ENCODE results near the gene FOXO3.
"Not testable (repeated sequence)": the region's sequence is repeated elsewhere in the genome, so short reads cannot be mapped to it uniquely, and the experiment has no call there.

Gene FOXO3

GRCh38 chr6:108661430-108661829, 100.7 kb downstream of the FOXO3 start:
- DNase-seq (ENCODE audit: low spot score), result no peak

DNA sequence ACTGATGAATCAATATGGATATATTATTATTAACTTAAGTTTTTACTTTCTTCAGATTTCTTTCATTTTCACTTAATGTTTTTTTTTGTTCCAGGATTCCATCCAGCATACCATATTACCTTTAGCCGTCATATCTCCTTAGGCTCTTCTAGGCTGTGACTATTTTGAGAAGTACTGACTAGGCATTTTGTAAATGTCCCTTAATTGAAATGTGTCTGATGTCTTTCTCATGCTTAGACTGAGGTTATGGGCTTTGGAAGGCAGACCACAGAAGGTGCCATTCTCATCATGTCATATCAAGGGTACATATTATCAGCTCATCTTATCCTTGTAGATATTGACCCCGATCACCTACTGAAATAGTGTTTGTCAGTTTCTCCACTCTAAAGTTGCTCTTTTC, 101.3 kb downstream of the FOXO3 start:
- DNase-seq (ENCODE audit: low spot score), result no peak

DNA sequence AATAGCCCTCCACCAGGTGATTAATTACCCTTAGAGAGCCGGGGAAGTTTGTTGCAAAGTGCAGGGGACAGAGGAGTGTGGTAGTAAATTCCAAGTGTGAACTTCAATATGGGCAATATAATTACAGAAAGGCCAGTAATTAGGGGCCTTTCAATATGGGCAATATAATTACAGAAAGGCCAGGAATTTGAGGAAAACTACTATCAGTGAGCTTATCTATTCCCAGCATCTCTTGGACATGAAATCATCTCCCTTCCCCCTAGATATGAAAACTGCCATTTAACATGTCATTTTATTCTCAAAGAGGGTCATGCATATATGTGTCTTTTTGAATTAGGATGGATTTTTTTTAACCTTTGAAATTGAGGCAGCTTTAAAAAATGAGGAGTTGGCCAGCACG, 102.0 kb downstream of the FOXO3 start:
- DNase-seq (ENCODE audit: low spot score), result no peak

DNA sequence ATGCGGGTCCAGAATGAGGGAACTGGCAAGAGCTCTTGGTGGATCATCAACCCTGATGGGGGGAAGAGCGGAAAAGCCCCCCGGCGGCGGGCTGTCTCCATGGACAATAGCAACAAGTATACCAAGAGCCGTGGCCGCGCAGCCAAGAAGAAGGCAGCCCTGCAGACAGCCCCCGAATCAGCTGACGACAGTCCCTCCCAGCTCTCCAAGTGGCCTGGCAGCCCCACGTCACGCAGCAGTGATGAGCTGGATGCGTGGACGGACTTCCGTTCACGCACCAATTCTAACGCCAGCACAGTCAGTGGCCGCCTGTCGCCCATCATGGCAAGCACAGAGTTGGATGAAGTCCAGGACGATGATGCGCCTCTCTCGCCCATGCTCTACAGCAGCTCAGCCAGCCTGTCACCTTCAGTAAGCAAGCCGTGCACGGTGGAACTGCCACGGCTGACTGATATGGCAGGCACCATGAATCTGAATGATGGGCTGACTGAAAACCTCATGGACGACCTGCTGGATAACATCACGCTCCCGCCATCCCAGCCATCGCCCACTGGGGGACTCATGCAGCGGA, 102.9 kb downstream of the FOXO3 start:
- not testable (repeated sequence) for DNase-seq (ENCODE audit: low spot score)

- no peak for DNase-seq (ENCODE audit: low spot score)
Measured at GRCh38 chr6:108665495-108666196, 104.9 kb downstream of the FOXO3 start.

DNA sequence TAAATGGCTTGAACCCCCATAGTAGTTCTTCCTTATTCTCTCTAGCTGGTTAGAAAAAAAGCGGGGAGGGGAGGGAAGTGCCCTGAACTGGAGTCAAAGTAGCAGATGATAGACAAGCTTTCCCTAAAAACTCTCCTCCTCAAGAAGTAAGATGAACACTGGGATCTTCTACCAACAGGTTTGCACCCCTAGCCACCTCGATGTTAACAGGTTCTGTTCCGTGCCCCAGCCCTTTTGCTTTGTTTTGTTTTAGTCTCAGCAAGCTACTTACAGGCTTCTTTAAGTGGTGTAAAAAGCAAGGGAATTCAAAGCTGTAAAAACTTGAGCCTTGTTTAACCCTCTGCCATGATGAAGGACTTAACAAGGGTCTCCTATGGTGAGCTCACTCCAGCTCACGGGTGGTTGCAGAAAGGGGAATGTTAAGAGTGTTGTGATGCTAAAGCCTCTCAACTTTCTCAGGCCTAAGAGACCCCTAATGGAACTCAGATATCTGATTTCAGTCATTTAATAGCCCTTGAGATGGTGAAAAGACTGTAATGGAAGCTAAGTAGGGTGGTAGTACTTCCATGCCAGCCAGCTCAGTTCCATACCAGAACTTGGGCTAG, 106.0 kb downstream of the FOXO3 start:
- DNase-seq (ENCODE audit: low spot score), result no peak

DNA sequence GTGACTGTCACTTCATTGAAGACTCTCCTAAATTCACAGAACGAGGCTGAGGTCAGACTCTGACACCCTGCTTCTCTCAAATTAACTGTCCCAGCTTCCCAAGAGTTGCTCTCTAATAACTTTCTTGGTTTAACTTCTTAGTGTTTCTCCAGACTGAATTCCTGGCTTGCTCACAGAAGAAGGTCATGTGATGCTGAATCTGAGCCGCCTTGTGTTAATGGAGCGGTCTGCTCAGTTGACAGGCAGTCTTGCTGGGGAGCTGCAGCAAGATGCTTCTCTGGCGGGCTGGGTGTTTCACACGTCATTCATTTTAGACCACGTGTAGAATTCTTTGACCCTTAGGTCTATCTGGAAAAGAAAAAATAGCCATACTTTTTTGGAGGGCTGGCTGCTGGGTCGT, 107.3 kb downstream of the FOXO3 start:
- DNase-seq (ENCODE audit: low spot score), result peak; percentile 35

- no peak for DNase-seq (ENCODE audit: low spot score)
Measured at GRCh38 chr6:108669673-108670072, 109.0 kb downstream of the FOXO3 start.

- no peak for DNase-seq (ENCODE audit: low spot score)
Measured at GRCh38 chr6:108671175-108671574, 110.5 kb downstream of the FOXO3 start.

- no peak for DNase-seq (ENCODE audit: low spot score)
Measured at GRCh38 chr6:108671790-108672189, 111.1 kb downstream of the FOXO3 start.

DNA sequence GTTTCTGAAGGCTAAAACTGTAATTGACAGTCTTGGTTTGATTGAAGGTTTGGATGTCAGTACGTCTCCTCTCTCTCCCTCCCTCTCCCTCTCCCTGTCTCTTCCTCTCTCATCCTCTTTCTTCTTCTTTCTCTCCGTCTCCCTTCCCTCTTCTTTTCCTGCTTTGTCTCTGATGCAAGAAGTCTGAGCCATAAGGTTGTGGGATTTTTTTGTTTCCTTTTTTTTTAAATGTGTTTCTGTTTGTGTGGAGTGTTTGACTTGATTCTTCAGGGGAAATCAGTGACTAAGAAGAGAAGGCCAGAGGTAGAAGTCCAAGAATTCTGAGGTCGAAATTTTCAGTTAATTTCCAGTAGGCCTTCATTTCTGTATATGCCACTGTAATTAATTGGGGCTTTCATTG, 111.9 kb downstream of the FOXO3 start:
- no peak for DNase-seq (ENCODE audit: low spot score)

DNA sequence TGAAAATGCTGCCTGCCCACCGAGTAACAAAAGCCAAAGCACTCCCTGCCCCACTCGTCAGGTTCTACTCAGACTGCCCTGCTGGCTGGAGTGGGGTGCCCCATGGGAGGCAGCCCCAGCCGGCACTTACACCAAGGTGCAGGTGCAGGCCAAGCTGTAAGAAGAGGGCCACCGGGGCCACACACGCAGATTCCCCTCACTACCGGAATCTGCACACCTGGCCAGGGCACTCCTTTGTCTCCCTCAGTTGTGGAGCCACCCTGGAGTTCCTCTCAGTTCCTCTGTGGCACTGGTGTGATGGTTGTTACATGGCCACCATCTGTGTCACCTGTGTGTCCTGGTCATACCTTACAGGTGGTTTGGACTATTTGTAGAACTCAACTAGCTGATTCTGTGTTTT, 112.4 kb downstream of the FOXO3 start:
- no peak for DNase-seq (ENCODE audit: low spot score)

DNA sequence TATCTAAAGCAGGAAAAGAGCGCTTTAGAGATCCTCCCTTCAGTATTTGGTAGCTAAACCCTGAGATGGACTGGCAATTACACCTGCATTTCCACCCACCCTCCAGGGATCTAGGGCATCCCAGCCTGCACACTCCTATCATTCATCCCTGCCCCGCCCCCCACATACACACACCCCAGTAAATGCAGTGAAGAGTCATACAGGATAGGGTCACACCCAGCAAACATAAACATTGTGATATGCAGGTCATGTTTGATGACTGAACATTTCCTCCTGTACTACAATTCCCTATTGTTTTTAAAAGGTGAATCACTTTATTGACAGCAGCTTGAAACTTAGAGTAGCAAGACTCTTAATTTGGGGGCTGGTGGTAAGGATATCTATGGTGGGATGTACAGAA, 112.9 kb downstream of the FOXO3 start:
- DNase-seq (ENCODE audit: low spot score), result no peak

DNA sequence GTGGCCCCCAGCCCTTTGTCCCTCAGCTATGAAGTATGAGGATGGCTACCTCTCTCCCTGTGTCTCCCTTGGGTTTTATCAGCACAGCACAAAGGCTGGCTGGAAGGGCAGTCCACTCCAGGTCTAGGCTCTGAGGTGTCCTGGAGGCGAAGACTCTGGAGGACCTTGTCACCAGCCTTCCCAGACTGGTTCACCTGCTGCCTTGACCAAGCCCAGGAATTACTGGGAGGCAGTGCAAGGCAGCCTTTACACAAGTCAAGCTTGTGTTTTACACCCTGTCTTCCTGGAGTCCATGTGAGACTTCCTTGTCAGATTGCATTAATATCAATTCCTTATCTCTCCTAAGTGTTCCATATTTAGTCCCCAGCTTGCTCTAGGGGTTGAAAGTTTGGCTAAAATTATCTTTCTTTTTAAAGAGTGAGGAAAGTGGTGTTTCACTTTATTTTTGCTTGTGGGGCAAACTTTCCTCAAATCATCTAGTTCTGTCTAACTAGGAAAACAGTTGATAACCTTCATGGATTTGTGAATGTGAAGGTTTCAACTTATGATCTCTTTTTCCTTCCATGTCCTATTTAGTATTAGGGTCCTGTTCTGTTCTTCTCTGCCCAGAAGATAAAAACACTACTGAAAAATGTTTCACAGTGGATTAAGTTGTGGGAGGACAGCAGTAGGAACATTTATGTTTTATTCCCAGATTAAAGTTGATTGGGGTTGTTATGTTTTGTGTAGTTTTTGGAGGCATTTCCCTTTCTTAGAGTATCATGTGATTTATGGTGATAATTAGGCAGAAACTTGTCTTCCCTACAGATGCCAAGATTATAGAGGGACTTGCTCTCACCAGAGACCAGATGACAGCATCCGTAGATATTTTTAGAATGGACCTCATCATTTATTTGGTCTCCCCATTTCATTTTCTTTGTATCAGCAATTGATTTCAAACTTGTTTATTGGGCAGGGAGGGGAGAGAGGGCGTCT, 114.8 kb downstream of the FOXO3 start:
- no peak for DNase-seq (ENCODE audit: low spot score)

GRCh38 chr6:108676555-108676954, 115.8 kb downstream of the FOXO3 start:
- no peak for DNase-seq (ENCODE audit: low spot score)

- no peak for DNase-seq (ENCODE audit: low spot score)
Measured at GRCh38 chr6:108677357-108677756, 116.6 kb downstream of the FOXO3 start.

GRCh38 chr6:108677894-108678293, 117.2 kb downstream of the FOXO3 start:
- DNase-seq (ENCODE audit: low spot score), result no peak

GRCh38 chr6:108680314-108680713, 119.6 kb downstream of the FOXO3 start:
- DNase-seq (ENCODE audit: low spot score), result not testable (repeated sequence)

DNA sequence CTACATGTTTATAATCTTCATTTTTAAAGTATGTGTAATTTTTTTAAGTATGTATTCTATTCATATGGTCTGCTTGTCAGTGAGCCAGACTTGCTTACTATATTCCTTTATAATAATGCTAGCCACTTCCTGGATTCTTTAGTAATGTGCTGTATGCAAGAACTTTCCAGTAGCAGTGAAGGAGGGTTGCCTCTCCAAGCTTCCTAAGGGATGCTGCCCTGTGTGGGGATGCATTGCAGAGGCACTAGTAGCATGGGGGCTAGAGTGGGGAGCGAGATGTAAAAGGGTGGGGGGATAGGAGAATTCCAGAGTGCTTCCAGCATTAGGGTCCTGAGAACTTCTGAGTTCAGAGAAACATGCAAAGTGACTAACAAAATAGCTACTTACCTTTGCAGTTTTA, 121.0 kb downstream of the FOXO3 start:
- not testable (repeated sequence) for DNase-seq (ENCODE audit: low spot score)

- DNase-seq (ENCODE audit: low spot score), result not testable (repeated sequence)
Measured at GRCh38 chr6:108682383-108683119, 121.8 kb downstream of the FOXO3 start.

DNA sequence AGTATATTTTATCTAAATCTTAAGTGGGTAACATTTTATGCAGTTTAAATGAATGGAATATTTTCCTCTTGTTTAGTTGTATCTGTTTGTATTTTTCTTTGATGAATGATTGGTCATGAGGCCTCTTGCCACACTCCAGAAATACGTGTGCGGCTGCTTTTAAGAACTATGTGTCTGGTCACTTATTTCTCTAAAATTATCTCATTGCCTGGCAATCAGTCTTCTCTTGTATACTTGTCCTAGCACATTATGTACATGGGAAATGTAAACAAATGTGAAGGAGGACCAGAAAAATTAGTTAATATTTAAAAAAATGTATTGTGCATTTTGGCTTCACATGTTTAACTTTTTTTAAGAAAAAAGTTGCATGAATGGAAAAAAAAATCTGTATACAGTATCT, 123.3 kb downstream of the FOXO3 start:
- DNase-seq (ENCODE audit: low spot score), result not testable (repeated sequence)
